Fibroblast of mammary gland (primary cell): ENCODE data around the gene CD40.
"Not testable (repeated sequence)": the region's sequence is repeated elsewhere in the genome, so short reads cannot be mapped to it uniquely, and the experiment has no call there.

Experiments used
- DNase-seq: peaks from one replicate; pipeline ENCODE4 v3.0.0-alpha.2; 2010; ENCODE audit warnings: low read depth
- H3K4me3 ChIP-seq: 2 replicates; pipeline ENCODE4 v1.5.1; 2011; ENCODE audit warnings: low read depth, mild to moderate bottlenecking, low read length, moderate library complexity; ENCODE audit not compliant: control insufficient read depth
- CTCF ChIP-seq: conservative IDR thresholded peaks from 2 replicates; pipeline ENCODE4 v1.5.1; 2011; ENCODE audit warnings: low read depth, low read length, inconsistent platforms; ENCODE audit not compliant: control insufficient read depth, insufficient read depth

The CD40 gene

DNA sequence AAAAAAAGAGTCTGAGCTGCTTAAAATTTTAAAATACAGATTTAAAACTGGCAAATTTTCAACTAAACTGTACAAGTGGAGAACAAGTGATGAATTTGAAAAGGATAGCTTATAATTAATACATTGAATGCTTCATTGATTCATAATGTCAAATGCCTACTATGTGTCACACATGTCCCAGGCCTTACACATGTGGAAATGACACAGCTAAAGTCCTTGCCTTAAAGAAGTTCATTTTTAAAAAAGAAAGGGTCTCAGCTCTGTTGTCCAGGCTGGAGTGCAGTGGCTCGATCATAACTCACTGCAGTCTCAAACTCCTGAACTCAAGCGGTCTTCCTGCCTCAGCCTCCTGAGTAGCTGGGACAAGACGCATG lies 33.3 kb upstream of the CD40 start:
- no peak for DNase-seq
- H3K4me3 ChIP-seq: no peak overlapping the region
- no peak for TF ChIP-seq CTCF

- H3K4me3 ChIP-seq: no peak overlapping the region
- TF ChIP-seq CTCF: no peak
- peak; percentile 68 for DNase-seq
Measured at GRCh38 chr20:46085179-46085851, 32.8 kb upstream of the CD40 start.

DNA sequence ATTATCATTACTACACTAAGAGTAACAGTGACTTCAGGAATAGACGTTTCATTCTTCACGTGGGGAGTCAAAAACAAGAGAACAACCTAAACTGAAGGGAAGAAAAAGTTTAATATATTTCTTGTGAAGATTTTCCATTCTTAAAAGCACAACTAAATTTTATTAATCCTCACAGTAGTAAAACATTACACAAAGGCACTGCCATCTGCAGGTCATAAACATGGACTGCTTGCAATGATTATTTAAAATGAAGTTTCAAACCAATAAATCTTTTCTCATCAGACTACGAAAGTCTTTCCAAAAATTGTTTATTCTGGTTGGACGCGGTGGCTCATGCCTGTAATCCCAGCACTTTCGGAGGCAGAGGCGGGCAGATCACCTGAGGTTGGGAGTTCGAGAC lies 31.0 kb upstream of the CD40 start:
- peak; percentile 42 for DNase-seq
- TF ChIP-seq CTCF: peak; percentile 52
- no peak overlapping the region for H3K4me3 ChIP-seq

GRCh38 chr20:46088409-46089166 lies 29.5 kb upstream of the CD40 start:
- peak overlapping the region; percentile 80 for H3K4me3 ChIP-seq
- no peak for TF ChIP-seq CTCF
- peak; percentile 25 for DNase-seq

- no peak for DNase-seq
- H3K4me3 ChIP-seq: peak overlapping the region; percentile 80
- TF ChIP-seq CTCF: no peak
Measured at GRCh38 chr20:46089167-46089416, 29.0 kb upstream of the CD40 start.

- TF ChIP-seq CTCF: no peak
- peak; percentile 94 for DNase-seq
Measured at GRCh38 chr20:46089417-46090388, 28.4 kb upstream of the CD40 start, which contains the start of gene NCOA5. Gene NCOA5 (minus strand): TSS chr20:46089962. CDS start chr20:46079424, 10,538 bp downstream.

GRCh38 chr20:46091622-46092535 lies 26.2 kb upstream of the CD40 start:
- H3K4me3 ChIP-seq, DNase-seq: not testable (repeated sequence)

More at GRCh38 chr20:46089417-46090388, 28.4 kb upstream of the CD40 start, which contains the start of gene NCOA5:
- H3K4me3 ChIP-seq: peak within 1 kb of the TSS; percentile 80
